Esophagus (tissue), 2 donors: ENCODE data around the gene CPLX1. TPM values are rescaled to one million over a fixed set of nuclear protein-coding genes. Genes with fewer than 3 reads are reported as not detected.

Experiments
- H3K27ac ChIP-seq, 2 donors: one replicate each; pipeline ENCODE4 v1.5.1; 2013; ENCODE audit warnings: low read depth in 2 of 2, mild to moderate bottlenecking in 2 of 2, inconsistent platforms in 1 of 2, low read length in 1 of 2, moderate library complexity in 1 of 2
- H3K27me3 ChIP-seq, 2 donors: one replicate each; pipeline ENCODE4 v1.6.1; 2013; ENCODE audit warnings: low read length in 2 of 2, control low read depth in 1 of 2, mild to moderate bottlenecking in 1 of 2; ENCODE audit not compliant: insufficient read depth in 2 of 2, control insufficient read depth in 1 of 2
- H3K36me3 ChIP-seq, 2 donors: one replicate each; pipeline ENCODE4 v1.6.1; 2013; ENCODE audit warnings: low read length in 1 of 2; ENCODE audit not compliant: control insufficient read depth in 2 of 2, insufficient read depth in 2 of 2
- H3K4me1 ChIP-seq, 2 donors: one replicate each; pipeline ENCODE4 v1.6.1; 2013; ENCODE audit warnings: low read length in 1 of 2; ENCODE audit not compliant: control insufficient read depth in 2 of 2, insufficient read depth in 2 of 2
- H3K4me3 ChIP-seq, 2 donors: one replicate each; pipeline ENCODE4 v1.5.1; 2013; ENCODE audit warnings: low read length in 2 of 2, mild to moderate bottlenecking in 2 of 2, low read depth in 1 of 2, moderate library complexity in 1 of 2
- H3K9me3 ChIP-seq, 2 donors: one replicate each; pipeline ENCODE4 v1.6.1; 2013; ENCODE audit warnings: mild to moderate bottlenecking in 2 of 2, low read depth in 1 of 2, low read length in 1 of 2, moderate library complexity in 1 of 2; ENCODE audit not compliant: control insufficient read depth in 2 of 2, insufficient read depth in 1 of 2
- WGBS, 2 donors: extraction: QIAGEN DNeasy Blood & Tissue Kit; methylation state at CpG; one replicate each; pipeline ENCODE4 v1.1.7; 2013; 5-methylcytosine and 5-hydroxymethylcytosine counted together
- polyA plus RNA-seq, 2 donors: library from polyadenylated mRNA; stranded (reverse); fragments of 200-250 nt; gene quantifications; one replicate each; pipeline ENCODE4 v1.2.3, GENCODE V29; 2013
- donor health status: healthy with polysubstance abuse.
- donor health status: Bipolar disorder and iron deficiency.

CPLX1 gene
- polyA plus RNA-seq = 1 to 10 TPM in 1 of 2 donors, under 1 TPM in 1; 0.74 to 2.8 TPM

- peaks cover 6 to 10% of the 10 kb centered on the region in 2 donors for H3K4me1 ChIP-seq
- H3K9me3 ChIP-seq = no peaks in the 10 kb centered on the region
- H3K27ac ChIP-seq = no peak within 1 kb of the TSS
- peak within 1 kb of the TSS in 1 of 2 donors; percentile 44 for H3K4me3 ChIP-seq
- peaks cover 0 to 32% of the 10 kb centered on the region in 2 donors for H3K27me3 ChIP-seq
- WGBS, 2 donors = 2% methylated on average over 53 of the region's 61 CpGs; no CpG with 5 or more reads in 1 of the 2 donors
- no peaks in the 10 kb centered on the region for H3K36me3 ChIP-seq
These were observed at the start of gene CPLX1 for GRCh38 chr4:825971-826330. Gene CPLX1, minus strand, starts transcription at chr4:826129. Its CDS starts 1,607 bp downstream, at chr4:824522.

DNA sequence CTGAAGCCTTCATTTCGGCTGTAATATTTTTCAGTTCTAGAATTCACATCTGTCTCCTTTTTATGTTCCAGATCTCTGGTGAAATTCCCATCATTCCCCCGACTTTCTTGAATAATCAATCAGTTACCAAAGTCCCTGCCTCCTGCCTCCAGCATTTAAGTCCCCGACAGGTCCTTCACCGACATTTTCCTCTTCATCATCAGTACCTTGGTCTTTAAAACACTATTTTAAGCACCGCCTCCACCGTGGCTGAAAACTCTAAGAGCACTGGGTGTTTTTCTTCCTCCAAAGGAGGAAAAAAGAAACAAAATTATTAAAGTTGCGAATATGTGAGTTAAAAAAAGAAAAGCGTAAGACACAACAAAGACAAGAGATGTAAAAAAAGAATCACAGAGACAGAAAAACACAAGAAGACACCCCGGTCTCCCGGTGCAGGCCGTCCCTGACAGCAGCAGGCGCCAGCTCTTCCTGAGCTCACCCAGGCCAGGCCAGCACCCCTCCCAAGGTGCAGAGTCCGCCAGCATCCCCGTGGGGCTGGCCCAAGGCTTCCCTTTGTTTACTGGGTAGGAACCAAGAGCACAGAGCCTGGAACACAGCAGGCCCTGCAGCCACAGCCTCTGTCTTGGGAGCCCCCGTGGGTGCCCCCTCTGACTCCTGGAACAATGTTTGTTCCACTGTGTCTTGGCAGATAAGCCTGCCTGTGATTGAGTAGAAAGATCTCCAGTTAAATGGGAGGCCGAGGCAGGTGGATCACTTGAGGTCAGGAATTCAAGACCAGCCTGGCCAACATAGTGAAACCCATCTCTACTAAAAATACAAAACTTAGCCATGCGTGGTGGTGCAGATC is 49.3 kb upstream of the CPLX1 start:
- H3K4me3 ChIP-seq = no peak overlapping the region
- H3K36me3 ChIP-seq = peaks cover 15 to 60% of the 10 kb centered on the region in 2 donors
- WGBS, 2 donors = 85 to 90% methylated on average over 17 of the region's 17 CpGs
- no peak overlapping the region for H3K27ac ChIP-seq
- H3K4me1 ChIP-seq = peaks cover 0 to 2% of the 10 kb centered on the region in 2 donors
- no peaks in the 10 kb centered on the region for H3K27me3 ChIP-seq
- no peaks in the 10 kb centered on the region for H3K9me3 ChIP-seq

DNA sequence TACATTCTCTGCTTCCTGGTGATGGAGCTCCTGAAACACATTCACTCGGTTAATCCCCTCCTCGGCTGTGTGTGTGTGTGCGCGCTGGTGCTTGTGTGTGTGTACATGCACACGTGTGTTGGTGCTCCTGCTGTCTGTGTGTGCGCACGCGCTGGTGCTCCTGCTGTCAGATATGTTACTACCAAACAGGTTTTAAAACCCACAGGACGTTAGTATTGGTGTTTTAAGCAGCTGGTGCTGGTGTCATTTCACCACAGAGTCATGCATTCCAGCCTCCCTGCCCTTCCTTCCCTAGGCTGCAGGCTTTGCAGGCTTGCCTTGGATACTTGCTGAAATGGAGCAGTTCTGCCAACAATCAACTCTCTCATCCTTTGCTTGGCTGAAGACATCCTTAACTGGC is 48.1 kb upstream of the CPLX1 start:
- Histone ChIP-seq H3K27ac (no peak overlapping the region), H3K4me1 (peaks cover 0 to 2% of the 10 kb centered on the region in 2 donors), H3K4me3 (no peak overlapping the region), H3K9me3 (peaks cover 0 to 4% of the 10 kb centered on the region in 2 donors), H3K27me3 (no peaks in the 10 kb centered on the region), H3K36me3 (peaks cover 15 to 64% of the 10 kb centered on the region in 2 donors)
- WGBS, 2 donors = 85 to 86% methylated on average over 9 of the region's 9 CpGs

GRCh38 chr4:872241-872981 is 46.5 kb upstream of the CPLX1 start:
- H3K4me3 ChIP-seq = no peak overlapping the region
- H3K27ac ChIP-seq = no peak overlapping the region
- H3K36me3 ChIP-seq = peaks cover 12 to 71% of the 10 kb centered on the region in 2 donors
- H3K9me3 ChIP-seq = peaks cover 0 to 9% of the 10 kb centered on the region in 2 donors
- H3K27me3 ChIP-seq = no peaks in the 10 kb centered on the region
- H3K4me1 ChIP-seq = no peaks in the 10 kb centered on the region
- WGBS, 2 donors = 94 to 96% methylated on average over 43 of the region's 43 CpGs

DNA sequence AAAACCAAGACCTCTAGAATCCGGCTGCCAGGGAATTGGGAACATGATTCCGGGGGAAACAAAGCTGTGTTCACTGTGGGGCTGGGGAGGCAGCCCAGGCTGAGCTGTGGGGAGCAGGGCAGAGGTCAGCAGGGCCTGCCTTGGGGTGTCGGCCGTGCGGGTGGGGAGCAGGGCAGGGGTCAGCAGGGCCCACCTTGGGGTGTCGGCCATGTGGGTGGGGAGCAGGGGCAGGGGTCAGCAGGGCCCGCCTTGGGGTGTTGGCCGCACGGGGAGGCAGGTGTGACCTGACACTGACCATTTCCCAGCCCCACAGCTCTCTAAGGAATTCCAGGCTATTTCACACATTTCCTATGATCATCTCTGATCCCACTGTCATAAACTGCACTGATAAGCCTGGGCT is 45.6 kb upstream of the CPLX1 start:
- Histone ChIP-seq H3K27ac (no peak overlapping the region), H3K4me1 (no peaks in the 10 kb centered on the region), H3K27me3 (no peaks in the 10 kb centered on the region), H3K4me3 (no peak overlapping the region), H3K36me3 (peaks cover 9 to 71% of the 10 kb centered on the region in 2 donors), H3K9me3 (peaks cover 0 to 9% of the 10 kb centered on the region in 2 donors)
- 93 to 96% methylated on average over 8 to 9 of the region's 9 CpGs for WGBS, 2 donors

DNA sequence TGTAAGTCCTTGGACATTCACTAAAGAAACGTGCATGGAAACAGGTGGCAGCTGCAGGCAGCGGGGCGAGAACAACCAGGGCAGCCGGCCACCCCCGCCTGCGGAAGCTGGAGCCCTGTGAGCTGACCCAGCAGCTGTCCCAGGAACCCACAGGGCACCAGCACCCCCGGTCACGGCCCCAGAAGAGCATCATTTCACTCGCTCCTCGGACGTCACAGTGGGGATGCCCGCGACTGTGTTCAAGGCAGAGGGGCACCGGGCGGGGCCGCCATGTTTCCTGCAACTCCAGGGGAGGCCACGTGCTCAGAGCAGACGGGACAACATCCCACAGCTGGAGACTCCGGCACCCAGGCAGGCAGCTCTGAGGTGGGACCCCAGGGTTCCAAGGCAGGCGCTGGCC is 45.0 kb upstream of the CPLX1 start:
- H3K9me3 ChIP-seq = peaks cover 0 to 9% of the 10 kb centered on the region in 2 donors
- H3K4me1 ChIP-seq = no peaks in the 10 kb centered on the region
- H3K4me3 ChIP-seq = no peak overlapping the region
- 91 to 95% methylated on average over 15 to 20 of the region's 20 CpGs for WGBS, 2 donors
- peaks cover 7 to 71% of the 10 kb centered on the region in 2 donors for H3K36me3 ChIP-seq
- no peak overlapping the region for H3K27ac ChIP-seq
- no peaks in the 10 kb centered on the region for H3K27me3 ChIP-seq

DNA sequence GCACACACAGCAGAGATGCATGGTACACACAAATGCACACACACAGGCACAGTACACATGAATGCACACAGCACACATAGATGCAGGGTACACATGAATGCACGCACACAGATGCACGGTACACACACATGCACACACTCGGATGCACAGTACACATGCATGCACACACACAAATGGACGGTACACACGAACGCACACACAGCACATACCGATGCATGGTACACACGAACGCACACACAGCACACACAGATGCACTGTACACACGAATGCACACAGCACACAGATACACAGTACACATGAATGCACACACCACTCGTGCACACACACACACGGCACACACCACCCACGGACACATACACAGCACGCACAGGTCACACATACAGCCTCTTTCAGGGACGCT is 43.8 kb upstream of the CPLX1 start:
- Histone ChIP-seq H3K36me3 (peaks cover 16 to 76% of the 10 kb centered on the region in 2 donors), H3K4me1 (no peaks in the 10 kb centered on the region), H3K9me3 (peaks cover 0 to 9% of the 10 kb centered on the region in 2 donors), H3K27ac (no peak overlapping the region), H3K27me3 (no peaks in the 10 kb centered on the region), H3K4me3 (no peak overlapping the region)
- 97% methylated on average over 15 of the region's 15 CpGs for WGBS, 2 donors

GRCh38 chr4:868421-868820 is 42.5 kb upstream of the CPLX1 start:
- Histone ChIP-seq H3K4me1 (no peaks in the 10 kb centered on the region), H3K36me3 (peaks cover 17 to 75% of the 10 kb centered on the region in 2 donors), H3K4me3 (no peak overlapping the region), H3K9me3 (peaks cover 0 to 9% of the 10 kb centered on the region in 2 donors), H3K27me3 (no peaks in the 10 kb centered on the region), H3K27ac (no peak overlapping the region)
- 97 to 98% methylated on average over 21 of the region's 21 CpGs for WGBS, 2 donors

- Histone ChIP-seq H3K9me3 (peaks cover 0 to 9% of the 10 kb centered on the region in 2 donors), H3K36me3 (peaks cover 19 to 73% of the 10 kb centered on the region in 2 donors), H3K27ac (no peak overlapping the region), H3K27me3 (no peaks in the 10 kb centered on the region), H3K4me1 (no peaks in the 10 kb centered on the region), H3K4me3 (no peak overlapping the region)
- 91 to 92% methylated on average over 26 of the region's 26 CpGs for WGBS, 2 donors
These were observed 41.8 kb upstream of the CPLX1 start for GRCh38 chr4:867526-868250.
